HUES64 (cell line): ENCODE data around the gene AMBRA1.
A peak's percentile ranks its signal among the peaks of the same experiment; 100 is the strongest.

ENCODE experiments used
- H3K27ac ChIP-seq: 2 replicates; pipeline ENCODE4 v1.7.0; 2013; ENCODE audit warnings: low read depth, low read length, inconsistent platforms
- H3K27me3 ChIP-seq: 2 replicates; pipeline ENCODE4 v1.6.1; 2013; ENCODE audit warnings: mild to moderate bottlenecking, low read length; ENCODE audit not compliant: insufficient read depth
- H3K36me3 ChIP-seq: 2 replicates; pipeline ENCODE4 v1.6.1; 2013; ENCODE audit warnings: mild to moderate bottlenecking, low read length; ENCODE audit not compliant: insufficient read depth
- H3K4me1 ChIP-seq: 2 replicates; pipeline ENCODE4 v1.6.1; 2013; ENCODE audit warnings: mild to moderate bottlenecking, low read length, moderate library complexity; ENCODE audit not compliant: insufficient read depth
- H3K4me3 ChIP-seq: 2 replicates; pipeline ENCODE4 v1.5.1; 2013; ENCODE audit warnings: mild to moderate bottlenecking, low read length, moderate library complexity
- H3K9ac ChIP-seq: 2 replicates; pipeline ENCODE4 v1.6.1; 2013; ENCODE audit warnings: mild to moderate bottlenecking, low read depth, low read length
- H3K9me3 ChIP-seq: 2 replicates; pipeline ENCODE4 v1.6.1; 2013; ENCODE audit warnings: low read depth, low read length; ENCODE audit not compliant: insufficient read depth
- WGBS: fragments of 150-250, 120-280 bp; methylation state at CpG from one replicate; pipeline ENCODE4 v1.1.7; 2013; ENCODE audit warnings: missing lambda C conversion rate; 5-methylcytosine and 5-hydroxymethylcytosine counted together

The AMBRA1 gene

GRCh38 chr11:46388619-46389449, 205.0 kb downstream of the AMBRA1 start:
- H3K27me3 ChIP-seq = peaks cover 78% of the 10 kb centered on the region
- H3K27ac ChIP-seq = no peak overlapping the region
- WGBS = 8% methylated on average over 21 of the region's 21 CpGs
- H3K4me3 ChIP-seq = peak overlapping the region; percentile 60
- no peak overlapping the region for H3K9ac ChIP-seq
- no peaks in the 10 kb centered on the region for H3K36me3 ChIP-seq
- peaks cover 16% of the 10 kb centered on the region for H3K4me1 ChIP-seq
- H3K9me3 ChIP-seq = no peaks in the 10 kb centered on the region

GRCh38 chr11:46387919-46388618, 205.8 kb downstream of the AMBRA1 start:
- Histone ChIP-seq H3K36me3 (peaks cover 3% of the 10 kb centered on the region; the same call in 1 of the 2 replicates), H3K9ac (no peak overlapping the region), H3K27me3 (peaks cover 70% of the 10 kb centered on the region), H3K9me3 (no peaks in the 10 kb centered on the region), H3K4me3 (no peak overlapping the region), H3K27ac (no peak overlapping the region), H3K4me1 (peaks cover 17% of the 10 kb centered on the region)
- 37% methylated on average over 24 of the region's 24 CpGs for WGBS

- WGBS = 87% methylated on average over 5 of the region's 5 CpGs
- H3K27me3 ChIP-seq = peaks cover 65% of the 10 kb centered on the region
- H3K4me3 ChIP-seq = no peak overlapping the region
- H3K9me3 ChIP-seq = no peaks in the 10 kb centered on the region
- peaks cover 23% of the 10 kb centered on the region for H3K4me1 ChIP-seq
- H3K27ac ChIP-seq = no peak overlapping the region
- peaks cover 3% of the 10 kb centered on the region; the same call in 1 of the 2 replicates for H3K36me3 ChIP-seq
- no peak overlapping the region for H3K9ac ChIP-seq
Measured at GRCh38 chr11:46387456-46387855, 206.4 kb downstream of the AMBRA1 start.

- Histone ChIP-seq H3K9ac (no peak overlapping the region), H3K9me3 (no peaks in the 10 kb centered on the region), H3K4me3 (no peak overlapping the region), H3K27ac (no peak overlapping the region), H3K27me3 (peaks cover 57% of the 10 kb centered on the region), H3K36me3 (peaks cover 3% of the 10 kb centered on the region; the same call in 1 of the 2 replicates), H3K4me1 (peaks cover 23% of the 10 kb centered on the region)
- 88% methylated on average over 4 of the region's 4 CpGs for WGBS
Measured at GRCh38 chr11:46386674-46387073, 207.1 kb downstream of the AMBRA1 start.

- no peaks in the 10 kb centered on the region for H3K9me3 ChIP-seq
- 97% methylated on average over 25 of the region's 25 CpGs for WGBS
- H3K9ac ChIP-seq = no peak overlapping the region
- peaks cover 51% of the 10 kb centered on the region for H3K27me3 ChIP-seq
- no peak overlapping the region for H3K4me3 ChIP-seq
- peaks cover 3% of the 10 kb centered on the region; the same call in 1 of the 2 replicates for H3K36me3 ChIP-seq
- peaks cover 23% of the 10 kb centered on the region for H3K4me1 ChIP-seq
- no peak overlapping the region for H3K27ac ChIP-seq
Measured at GRCh38 chr11:46386005-46386578, 207.7 kb downstream of the AMBRA1 start.

GRCh38 chr11:46385169-46386004, 208.4 kb downstream of the AMBRA1 start:
- Histone ChIP-seq H3K27me3 (peaks cover 44% of the 10 kb centered on the region), H3K27ac (no peak overlapping the region), H3K36me3 (peaks cover 3% of the 10 kb centered on the region; the same call in 1 of the 2 replicates), H3K4me1 (peaks cover 23% of the 10 kb centered on the region), H3K9me3 (no peaks in the 10 kb centered on the region), H3K4me3 (no peak overlapping the region), H3K9ac (no peak overlapping the region)
- WGBS = 95% methylated on average over 47 of the region's 47 CpGs

GRCh38 chr11:46383974-46384701, 209.7 kb downstream of the AMBRA1 start:
- Histone ChIP-seq H3K9me3 (no peaks in the 10 kb centered on the region), H3K9ac (no peak overlapping the region), H3K4me1 (peaks cover 27% of the 10 kb centered on the region), H3K27me3 (peaks cover 32% of the 10 kb centered on the region), H3K4me3 (no peak overlapping the region), H3K27ac (no peak overlapping the region), H3K36me3 (peaks cover 3% of the 10 kb centered on the region; the same call in 1 of the 2 replicates)
- 86% methylated on average over 11 of the region's 12 CpGs for WGBS

- Histone ChIP-seq H3K27me3 (peaks cover 24% of the 10 kb centered on the region), H3K4me1 (peaks cover 22% of the 10 kb centered on the region), H3K27ac (no peak overlapping the region), H3K9ac (no peak overlapping the region), H3K4me3 (no peak overlapping the region), H3K36me3 (peaks cover 3% of the 10 kb centered on the region; the same call in 1 of the 2 replicates), H3K9me3 (no peaks in the 10 kb centered on the region)
- WGBS = 85% methylated on average over 7 of the region's 7 CpGs
Measured at GRCh38 chr11:46383404-46383758, 210.4 kb downstream of the AMBRA1 start.

- peak overlapping the region; percentile 96 for H3K9ac ChIP-seq
- peaks cover 18% of the 10 kb centered on the region for H3K4me1 ChIP-seq
- no peaks in the 10 kb centered on the region for H3K9me3 ChIP-seq
- peaks cover 6% of the 10 kb centered on the region; the same call in 1 of the 2 replicates for H3K36me3 ChIP-seq
- no peak overlapping the region; the same call in 1 of the 2 replicates for H3K27ac ChIP-seq
- H3K4me3 ChIP-seq = peak overlapping the region; percentile 89
- peaks cover 19% of the 10 kb centered on the region for H3K27me3 ChIP-seq
- 35% methylated on average over 18 of the region's 18 CpGs for WGBS
Measured at GRCh38 chr11:46382646-46383403, 211.0 kb downstream of the AMBRA1 start.
